HEK293 (cell line): ENCODE data around the gene LIN54.

Experiments
- BCL11A ChIP-seq: fragments of 450-650 bp; formaldehyde crosslinking; IDR thresholded peaks from 2 replicates; pipeline ENCODE4 v1.5.1; 2016; ENCODE audit warnings: low read depth, missing biosample characterization, missing genetic modification characterization
- EGR2 ChIP-seq: fragments of 450-650 bp; formaldehyde crosslinking; IDR thresholded peaks from 2 replicates; pipeline ENCODE4 v1.5.1; 2016; ENCODE audit warnings: low read depth, missing biosample characterization, missing genetic modification characterization
- GLI4 ChIP-seq: fragments of 450-650 bp; formaldehyde crosslinking; IDR thresholded peaks from 2 replicates; pipeline ENCODE4 v1.5.1; 2016; ENCODE audit warnings: missing biosample characterization, missing genetic modification characterization
- KLF7 ChIP-seq: fragments of 450-650 bp; formaldehyde crosslinking; IDR thresholded peaks from 2 replicates; pipeline ENCODE4 v1.5.1; 2016; ENCODE audit warnings: missing biosample characterization, missing genetic modification characterization, borderline replicate concordance
- KLF9 ChIP-seq: fragments of 450-650 bp; formaldehyde crosslinking; IDR thresholded peaks from 2 replicates; pipeline ENCODE4 v1.5.1; 2016; ENCODE audit warnings: missing biosample characterization, missing genetic modification characterization, low read depth
- MYNN ChIP-seq: fragments of 450-650 bp; formaldehyde crosslinking; IDR thresholded peaks from 2 replicates; pipeline ENCODE4 v1.5.1; 2016; ENCODE audit warnings: missing biosample characterization, missing genetic modification characterization, borderline replicate concordance
- SP2 ChIP-seq: fragments of 450-650 bp; formaldehyde crosslinking; IDR thresholded peaks from 2 replicates; pipeline ENCODE4 v1.5.1; 2016; ENCODE audit warnings: missing biosample characterization, missing genetic modification characterization
- WT1 ChIP-seq: fragments of 450-650 bp; formaldehyde crosslinking; IDR thresholded peaks from 2 replicates; pipeline ENCODE4 v1.5.1; 2016; ENCODE audit warnings: missing biosample characterization, missing genetic modification characterization
- YY1 ChIP-seq: fragments of 450-650 bp; formaldehyde crosslinking; IDR thresholded peaks from 2 replicates; pipeline ENCODE4 v1.5.1; 2018; ENCODE audit warnings: missing biosample characterization, missing genetic modification characterization
- ZBTB17 ChIP-seq: fragments of 450-650 bp; formaldehyde crosslinking; IDR thresholded peaks from 2 replicates; pipeline ENCODE4 v1.5.1; 2016; ENCODE audit warnings: missing biosample characterization, missing genetic modification characterization
- ZBTB20 ChIP-seq: fragments of 450-650 bp; formaldehyde crosslinking; IDR thresholded peaks from 2 replicates; pipeline ENCODE4 v1.5.1; 2016; ENCODE audit warnings: missing biosample characterization, missing genetic modification characterization
- ZBTB7A ChIP-seq: fragments of 450-650 bp; formaldehyde crosslinking; IDR thresholded peaks from 2 replicates; pipeline ENCODE4 v1.5.1; 2016; ENCODE audit warnings: low read depth, missing biosample characterization, missing genetic modification characterization
- ZFP37 ChIP-seq: fragments of 450-650 bp; formaldehyde crosslinking; IDR thresholded peaks from 2 replicates; pipeline ENCODE4 v1.5.1; 2016; ENCODE audit warnings: missing biosample characterization, missing genetic modification characterization
- ZNF10 ChIP-seq: fragments of 450-650 bp; formaldehyde crosslinking; IDR thresholded peaks from 2 replicates; pipeline ENCODE4 v1.5.1; 2017; ENCODE audit warnings: missing biosample characterization, missing genetic modification characterization
- ZNF157 ChIP-seq: fragments of 450-650 bp; formaldehyde crosslinking; IDR thresholded peaks from 2 replicates; pipeline ENCODE4 v1.5.1; 2016; ENCODE audit warnings: missing biosample characterization, missing genetic modification characterization
- ZNF335 ChIP-seq: fragments of 450-650 bp; formaldehyde crosslinking; conservative IDR thresholded peaks from 2 replicates; pipeline ENCODE4 v1.5.1; 2016; ENCODE audit warnings: missing biosample characterization, missing genetic modification characterization
- ZNF600 ChIP-seq: fragments of 450-650 bp; formaldehyde crosslinking; IDR thresholded peaks from 2 replicates; pipeline ENCODE4 v1.5.1; 2016; ENCODE audit warnings: missing biosample characterization, missing genetic modification characterization
- ZNF629 ChIP-seq: fragments of 450-650 bp; formaldehyde crosslinking; IDR thresholded peaks from 2 replicates; pipeline ENCODE4 v1.5.1; 2017; ENCODE audit warnings: missing biosample characterization, missing genetic modification characterization
- ZNF670 ChIP-seq: fragments of 450-650 bp; formaldehyde crosslinking; IDR thresholded peaks from 2 replicates; pipeline ENCODE4 v1.5.1; 2016; ENCODE audit warnings: missing biosample characterization, missing genetic modification characterization, low read depth
- ZSCAN30 ChIP-seq: fragments of 450-650 bp; IDR thresholded peaks from 2 replicates; pipeline ENCODE4 v1.5.1; 2018; ENCODE audit warnings: missing biosample characterization, mild to moderate bottlenecking, missing genetic modification characterization, moderate library complexity
- TF ChIP-seq, protein P1 (sequence below): fragments of 450-650 bp; formaldehyde crosslinking; IDR thresholded peaks from 2 replicates; pipeline ENCODE4 v1.5.1; 2016; ENCODE audit warnings: missing biosample characterization, missing genetic modification characterization
- TF ChIP-seq, protein P2 (sequence below): fragments of 450-650 bp; formaldehyde crosslinking; IDR thresholded peaks from 2 replicates; pipeline ENCODE4 v1.5.0; 2017; ENCODE audit warnings: missing biosample characterization, missing genetic modification characterization, borderline replicate concordance
- TF ChIP-seq, protein P3 (sequence below): fragments of 450-650 bp; formaldehyde crosslinking; IDR thresholded peaks from 2 replicates; pipeline ENCODE4 v1.5.1; 2017; ENCODE audit warnings: missing biosample characterization, missing genetic modification characterization
- TF ChIP-seq, protein P4 (sequence below): fragments of 450-650 bp; formaldehyde crosslinking; IDR thresholded peaks from 2 replicates; pipeline ENCODE4 v1.5.1; 2017; ENCODE audit warnings: missing biosample characterization, missing genetic modification characterization
- TF ChIP-seq, protein P5 (sequence below): IDR thresholded peaks from 2 replicates; pipeline ENCODE4 v1.6.1; 2011; ENCODE audit warnings: mild to moderate bottlenecking, low read depth, low read length, borderline replicate concordance
- TF ChIP-seq, protein P6 (sequence below): fragments of 450-650 bp; formaldehyde crosslinking; optimal IDR thresholded peaks from 2 replicates; pipeline ENCODE3; 2016; ENCODE audit warnings: missing biosample characterization, mild to moderate bottlenecking, missing genetic modification characterization

The LIN54 gene

DNA sequence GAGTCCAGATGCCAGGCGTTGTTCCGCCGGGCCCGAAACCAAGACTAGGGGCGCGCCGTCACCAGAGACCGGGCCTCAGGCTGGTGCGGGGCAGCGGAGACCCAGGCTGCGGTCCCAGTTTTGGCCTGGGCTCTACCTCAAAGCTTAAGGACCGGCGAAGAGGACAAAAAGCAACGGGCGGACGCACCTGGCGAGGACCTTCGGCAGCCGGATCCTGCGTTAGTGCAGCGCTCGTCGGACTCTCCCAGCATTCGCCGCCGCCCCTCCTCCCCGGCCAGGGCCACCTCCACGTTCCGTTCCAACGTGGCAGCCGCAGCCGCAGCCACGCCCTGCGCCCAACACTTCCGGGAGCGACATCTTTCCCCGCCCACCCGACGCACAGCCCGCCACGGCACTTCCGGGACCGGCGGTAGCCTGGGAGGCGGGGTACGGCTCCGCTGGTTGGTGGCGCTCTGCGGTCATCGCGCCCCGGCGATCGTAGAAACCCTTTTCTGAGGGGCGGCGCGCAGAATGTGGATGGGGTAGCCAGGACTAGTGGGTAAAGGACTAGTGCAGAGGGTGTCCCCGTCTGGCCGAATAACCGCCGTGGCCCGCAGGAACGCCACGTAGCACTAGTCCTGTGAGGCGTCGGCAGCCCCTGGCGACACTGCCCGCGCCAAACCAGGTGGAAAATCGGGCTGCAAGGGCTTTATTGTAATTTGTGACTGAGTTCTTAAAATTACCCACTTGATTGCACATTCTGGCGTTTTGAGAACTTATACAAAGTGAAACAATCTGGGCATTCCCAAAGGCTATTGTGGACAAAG, 119.5 kb downstream of the LIN54 start, which contains the start of gene SEC31A (continued):
- TF ChIP-seq, protein P1, sequence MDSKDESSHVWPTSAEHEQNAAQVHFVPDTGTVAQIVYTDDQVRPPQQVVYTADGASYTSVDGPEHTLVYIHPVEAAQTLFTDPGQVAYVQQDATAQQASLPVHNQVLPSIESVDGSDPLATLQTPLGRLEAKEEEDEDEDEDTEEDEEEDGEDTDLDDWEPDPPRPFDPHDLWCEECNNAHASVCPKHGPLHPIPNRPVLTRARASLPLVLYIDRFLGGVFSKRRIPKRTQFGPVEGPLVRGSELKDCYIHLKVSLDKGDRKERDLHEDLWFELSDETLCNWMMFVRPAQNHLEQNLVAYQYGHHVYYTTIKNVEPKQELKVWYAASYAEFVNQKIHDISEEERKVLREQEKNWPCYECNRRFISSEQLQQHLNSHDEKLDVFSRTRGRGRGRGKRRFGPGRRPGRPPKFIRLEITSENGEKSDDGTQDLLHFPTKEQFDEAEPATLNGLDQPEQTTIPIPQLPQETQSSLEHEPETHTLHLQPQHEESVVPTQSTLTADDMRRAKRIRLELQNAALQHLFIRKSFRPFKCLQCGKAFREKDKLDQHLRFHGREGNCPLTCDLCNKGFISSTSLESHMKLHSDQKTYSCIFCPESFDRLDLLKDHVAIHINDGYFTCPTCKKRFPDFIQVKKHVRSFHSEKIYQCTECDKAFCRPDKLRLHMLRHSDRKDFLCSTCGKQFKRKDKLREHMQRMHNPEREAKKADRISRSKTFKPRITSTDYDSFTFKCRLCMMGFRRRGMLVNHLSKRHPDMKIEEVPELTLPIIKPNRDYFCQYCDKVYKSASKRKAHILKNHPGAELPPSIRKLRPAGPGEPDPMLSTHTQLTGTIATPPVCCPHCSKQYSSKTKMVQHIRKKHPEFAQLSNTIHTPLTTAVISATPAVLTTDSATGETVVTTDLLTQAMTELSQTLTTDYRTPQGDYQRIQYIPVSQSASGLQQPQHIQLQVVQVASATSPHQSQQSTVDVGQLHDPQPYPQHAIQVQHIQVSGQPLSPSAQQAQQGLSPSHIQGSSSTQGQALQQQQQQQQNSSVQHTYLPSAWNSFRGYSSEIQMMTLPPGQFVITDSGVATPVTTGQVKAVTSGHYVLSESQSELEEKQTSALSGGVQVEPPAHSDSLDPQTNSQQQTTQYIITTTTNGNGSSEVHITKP (tag by site-specific recombination), result peak; percentile 82
- no peak for TF ChIP-seq WT1 (tag by site-specific recombination)
- peak; percentile 94 for TF ChIP-seq ZBTB17 (tag by site-specific recombination)
- peak; percentile 96 for TF ChIP-seq SP2
- TF ChIP-seq ZNF670, result no peak
- TF ChIP-seq, protein P2, sequence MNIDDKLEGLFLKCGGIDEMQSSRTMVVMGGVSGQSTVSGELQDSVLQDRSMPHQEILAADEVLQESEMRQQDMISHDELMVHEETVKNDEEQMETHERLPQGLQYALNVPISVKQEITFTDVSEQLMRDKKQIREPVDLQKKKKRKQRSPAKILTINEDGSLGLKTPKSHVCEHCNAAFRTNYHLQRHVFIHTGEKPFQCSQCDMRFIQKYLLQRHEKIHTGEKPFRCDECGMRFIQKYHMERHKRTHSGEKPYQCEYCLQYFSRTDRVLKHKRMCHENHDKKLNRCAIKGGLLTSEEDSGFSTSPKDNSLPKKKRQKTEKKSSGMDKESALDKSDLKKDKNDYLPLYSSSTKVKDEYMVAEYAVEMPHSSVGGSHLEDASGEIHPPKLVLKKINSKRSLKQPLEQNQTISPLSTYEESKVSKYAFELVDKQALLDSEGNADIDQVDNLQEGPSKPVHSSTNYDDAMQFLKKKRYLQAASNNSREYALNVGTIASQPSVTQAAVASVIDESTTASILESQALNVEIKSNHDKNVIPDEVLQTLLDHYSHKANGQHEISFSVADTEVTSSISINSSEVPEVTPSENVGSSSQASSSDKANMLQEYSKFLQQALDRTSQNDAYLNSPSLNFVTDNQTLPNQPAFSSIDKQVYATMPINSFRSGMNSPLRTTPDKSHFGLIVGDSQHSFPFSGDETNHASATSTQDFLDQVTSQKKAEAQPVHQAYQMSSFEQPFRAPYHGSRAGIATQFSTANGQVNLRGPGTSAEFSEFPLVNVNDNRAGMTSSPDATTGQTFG, result no peak
- TF ChIP-seq ZNF600 (tag by site-specific recombination), result peak; percentile 87
- TF ChIP-seq KLF9, result peak; percentile 94
- TF ChIP-seq KLF7 (tag by site-specific recombination), result peak; percentile 90; the same call in 1 of the 2 replicates
- peak; percentile 85; the same call in 1 of the 2 replicates for TF ChIP-seq ZBTB20 (tag by site-specific recombination)
- TF ChIP-seq, protein P3, sequence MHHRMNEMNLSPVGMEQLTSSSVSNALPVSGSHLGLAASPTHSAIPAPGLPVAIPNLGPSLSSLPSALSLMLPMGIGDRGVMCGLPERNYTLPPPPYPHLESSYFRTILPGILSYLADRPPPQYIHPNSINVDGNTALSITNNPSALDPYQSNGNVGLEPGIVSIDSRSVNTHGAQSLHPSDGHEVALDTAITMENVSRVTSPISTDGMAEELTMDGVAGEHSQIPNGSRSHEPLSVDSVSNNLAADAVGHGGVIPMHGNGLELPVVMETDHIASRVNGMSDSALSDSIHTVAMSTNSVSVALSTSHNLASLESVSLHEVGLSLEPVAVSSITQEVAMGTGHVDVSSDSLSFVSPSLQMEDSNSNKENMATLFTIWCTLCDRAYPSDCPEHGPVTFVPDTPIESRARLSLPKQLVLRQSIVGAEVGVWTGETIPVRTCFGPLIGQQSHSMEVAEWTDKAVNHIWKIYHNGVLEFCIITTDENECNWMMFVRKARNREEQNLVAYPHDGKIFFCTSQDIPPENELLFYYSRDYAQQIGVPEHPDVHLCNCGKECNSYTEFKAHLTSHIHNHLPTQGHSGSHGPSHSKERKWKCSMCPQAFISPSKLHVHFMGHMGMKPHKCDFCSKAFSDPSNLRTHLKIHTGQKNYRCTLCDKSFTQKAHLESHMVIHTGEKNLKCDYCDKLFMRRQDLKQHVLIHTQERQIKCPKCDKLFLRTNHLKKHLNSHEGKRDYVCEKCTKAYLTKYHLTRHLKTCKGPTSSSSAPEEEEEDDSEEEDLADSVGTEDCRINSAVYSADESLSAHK (tag by site-specific recombination), result peak; percentile 97
- TF ChIP-seq ZNF157 (tag by site-specific recombination), result no peak
- peak; percentile 92 for TF ChIP-seq ZFP37
- TF ChIP-seq, protein P4, sequence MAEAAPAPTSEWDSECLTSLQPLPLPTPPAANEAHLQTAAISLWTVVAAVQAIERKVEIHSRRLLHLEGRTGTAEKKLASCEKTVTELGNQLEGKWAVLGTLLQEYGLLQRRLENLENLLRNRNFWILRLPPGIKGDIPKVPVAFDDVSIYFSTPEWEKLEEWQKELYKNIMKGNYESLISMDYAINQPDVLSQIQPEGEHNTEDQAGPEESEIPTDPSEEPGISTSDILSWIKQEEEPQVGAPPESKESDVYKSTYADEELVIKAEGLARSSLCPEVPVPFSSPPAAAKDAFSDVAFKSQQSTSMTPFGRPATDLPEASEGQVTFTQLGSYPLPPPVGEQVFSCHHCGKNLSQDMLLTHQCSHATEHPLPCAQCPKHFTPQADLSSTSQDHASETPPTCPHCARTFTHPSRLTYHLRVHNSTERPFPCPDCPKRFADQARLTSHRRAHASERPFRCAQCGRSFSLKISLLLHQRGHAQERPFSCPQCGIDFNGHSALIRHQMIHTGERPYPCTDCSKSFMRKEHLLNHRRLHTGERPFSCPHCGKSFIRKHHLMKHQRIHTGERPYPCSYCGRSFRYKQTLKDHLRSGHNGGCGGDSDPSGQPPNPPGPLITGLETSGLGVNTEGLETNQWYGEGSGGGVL, result no peak
- TF ChIP-seq, protein P5, sequence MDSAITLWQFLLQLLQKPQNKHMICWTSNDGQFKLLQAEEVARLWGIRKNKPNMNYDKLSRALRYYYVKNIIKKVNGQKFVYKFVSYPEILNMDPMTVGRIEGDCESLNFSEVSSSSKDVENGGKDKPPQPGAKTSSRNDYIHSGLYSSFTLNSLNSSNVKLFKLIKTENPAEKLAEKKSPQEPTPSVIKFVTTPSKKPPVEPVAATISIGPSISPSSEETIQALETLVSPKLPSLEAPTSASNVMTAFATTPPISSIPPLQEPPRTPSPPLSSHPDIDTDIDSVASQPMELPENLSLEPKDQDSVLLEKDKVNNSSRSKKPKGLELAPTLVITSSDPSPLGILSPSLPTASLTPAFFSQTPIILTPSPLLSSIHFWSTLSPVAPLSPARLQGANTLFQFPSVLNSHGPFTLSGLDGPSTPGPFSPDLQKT, result no peak
- peak; percentile 39; the same call in 1 of the 2 replicates for TF ChIP-seq MYNN (tag by site-specific recombination)
- peak; percentile 79 for TF ChIP-seq ZNF629 (tag by site-specific recombination)
- TF ChIP-seq YY1 (tag by site-specific recombination), result peak; percentile 61; the same call in 1 of the 2 replicates
- TF ChIP-seq EGR2 (tag by site-specific recombination), result 0 out of 2 replicates have a peak, but pooled peaks have one; percentile 26
- peak; percentile 57; the same call in 1 of the 2 replicates for TF ChIP-seq ZSCAN30
- TF ChIP-seq GLI4 (tag by site-specific recombination), result peak; percentile 44; the same call in 1 of the 2 replicates
- TF ChIP-seq, protein P6, sequence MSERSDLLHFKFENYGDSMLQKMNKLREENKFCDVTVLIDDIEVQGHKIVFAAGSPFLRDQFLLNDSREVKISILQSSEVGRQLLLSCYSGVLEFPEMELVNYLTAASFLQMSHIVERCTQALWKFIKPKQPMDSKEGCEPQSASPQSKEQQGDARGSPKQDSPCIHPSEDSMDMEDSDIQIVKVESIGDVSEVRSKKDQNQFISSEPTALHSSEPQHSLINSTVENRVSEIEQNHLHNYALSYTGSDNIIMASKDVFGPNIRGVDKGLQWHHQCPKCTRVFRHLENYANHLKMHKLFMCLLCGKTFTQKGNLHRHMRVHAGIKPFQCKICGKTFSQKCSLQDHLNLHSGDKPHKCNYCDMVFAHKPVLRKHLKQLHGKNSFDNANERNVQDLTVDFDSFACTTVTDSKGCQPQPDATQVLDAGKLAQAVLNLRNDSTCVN (tag by site-specific recombination), result peak; percentile 84
- peak; percentile 35; the same call in 1 of the 2 replicates for TF ChIP-seq ZBTB7A (tag by site-specific recombination)
- peak; percentile 51; the same call in 1 of the 2 replicates for TF ChIP-seq ZNF10
- peak; percentile 89 for TF ChIP-seq ZNF335 (tag by site-specific recombination)
- TF ChIP-seq BCL11A (tag by site-specific recombination), result peak; percentile 48; the same call in 1 of the 2 replicates
